Esophagus (tissue), 2 donors: ENCODE results near the gene GCSAML. TPM values are rescaled to one million over a fixed set of nuclear protein-coding genes. Genes with fewer than 3 reads are reported as not detected.

Source experiments
- H3K27ac ChIP-seq, 2 donors: one replicate each; pipeline ENCODE4 v1.5.1; 2013; ENCODE audit warnings: low read depth in 2 of 2, mild to moderate bottlenecking in 2 of 2, inconsistent platforms in 1 of 2, low read length in 1 of 2, moderate library complexity in 1 of 2
- H3K27me3 ChIP-seq, 2 donors: one replicate each; pipeline ENCODE4 v1.6.1; 2013; ENCODE audit warnings: low read length in 2 of 2, control low read depth in 1 of 2, mild to moderate bottlenecking in 1 of 2; ENCODE audit not compliant: insufficient read depth in 2 of 2, control insufficient read depth in 1 of 2
- H3K36me3 ChIP-seq, 2 donors: one replicate each; pipeline ENCODE4 v1.6.1; 2013; ENCODE audit warnings: low read length in 1 of 2; ENCODE audit not compliant: control insufficient read depth in 2 of 2, insufficient read depth in 2 of 2
- H3K4me1 ChIP-seq, 2 donors: one replicate each; pipeline ENCODE4 v1.6.1; 2013; ENCODE audit warnings: low read length in 1 of 2; ENCODE audit not compliant: control insufficient read depth in 2 of 2, insufficient read depth in 2 of 2
- H3K4me3 ChIP-seq, 2 donors: one replicate each; pipeline ENCODE4 v1.5.1; 2013; ENCODE audit warnings: low read length in 2 of 2, mild to moderate bottlenecking in 2 of 2, low read depth in 1 of 2, moderate library complexity in 1 of 2
- H3K9me3 ChIP-seq, 2 donors: one replicate each; pipeline ENCODE4 v1.6.1; 2013; ENCODE audit warnings: mild to moderate bottlenecking in 2 of 2, low read depth in 1 of 2, low read length in 1 of 2, moderate library complexity in 1 of 2; ENCODE audit not compliant: control insufficient read depth in 2 of 2, insufficient read depth in 1 of 2
- WGBS, 2 donors: extraction: QIAGEN DNeasy Blood & Tissue Kit; methylation state at CpG; one replicate each; pipeline ENCODE4 v1.1.7; 2013; 5-methylcytosine and 5-hydroxymethylcytosine counted together
- polyA plus RNA-seq, 2 donors: library from polyadenylated mRNA; stranded (reverse); fragments of 200-250 nt; gene quantifications; one replicate each; pipeline ENCODE4 v1.2.3, GENCODE V29; 2013
- donor health status: healthy with polysubstance abuse.
- donor health status: Bipolar disorder and iron deficiency.

The GCSAML gene
- polyA plus RNA-seq, 2 donors: 0.06 TPM

- Histone ChIP-seq H3K4me3 (no peak overlapping the region), H3K27ac (no peak overlapping the region), H3K4me1 (no peaks in the 10 kb centered on the region), H3K9me3 (no peaks in the 10 kb centered on the region), H3K27me3 (no peaks in the 10 kb centered on the region), H3K36me3 (peaks cover 0 to 3% of the 10 kb centered on the region in 2 donors)
- 74 to 78% methylated on average over 5 of the region's 5 CpGs for WGBS, 2 donors
Measured at GRCh38 chr1:247614625-247615024, 65.7 kb downstream of the GCSAML start.

Other genes starting within 250 kb of the GCSAML start
- gene ZNF496, start 217.3 kb upstream of the GCSAML start, polyA plus RNA-seq: 1 to 10 TPM; 3.7 to 3.8 TPM
- gene NLRP3, start 133.0 kb upstream of the GCSAML start, polyA plus RNA-seq: under 1 TPM; 0.20 to 0.25 TPM
- not detected for gene OR2B11, start 91.0 kb upstream of the GCSAML start, polyA plus RNA-seq
- gene OR2C3, start 12.7 kb upstream of the GCSAML start, polyA plus RNA-seq: not detected
- gene OR2G2, start 39.2 kb downstream of the GCSAML start, polyA plus RNA-seq: not detected
- gene OR2G3, start 56.5 kb downstream of the GCSAML start, polyA plus RNA-seq: not detected
- not detected for gene OR13G1, start 130.6 kb downstream of the GCSAML start, polyA plus RNA-seq
- not detected for gene OR6F1, start 167.5 kb downstream of the GCSAML start, polyA plus RNA-seq
- not detected for gene OR14K1, start 189.5 kb downstream of the GCSAML start, polyA plus RNA-seq
- gene OR14A2, start 199.0 kb downstream of the GCSAML start, polyA plus RNA-seq: not detected
- gene OR1C1, start 211.4 kb downstream of the GCSAML start, polyA plus RNA-seq: not detected